Hypothalamus (tissue), 51 donors: ENCODE results near the gene MAP3K8.

Experiments used
- DNase-seq, 51 donors: peaks; one replicate each; lab custom pipeline; 2025; lab: John Stamatoyannopoulos, UW

The MAP3K8 gene

DNA sequence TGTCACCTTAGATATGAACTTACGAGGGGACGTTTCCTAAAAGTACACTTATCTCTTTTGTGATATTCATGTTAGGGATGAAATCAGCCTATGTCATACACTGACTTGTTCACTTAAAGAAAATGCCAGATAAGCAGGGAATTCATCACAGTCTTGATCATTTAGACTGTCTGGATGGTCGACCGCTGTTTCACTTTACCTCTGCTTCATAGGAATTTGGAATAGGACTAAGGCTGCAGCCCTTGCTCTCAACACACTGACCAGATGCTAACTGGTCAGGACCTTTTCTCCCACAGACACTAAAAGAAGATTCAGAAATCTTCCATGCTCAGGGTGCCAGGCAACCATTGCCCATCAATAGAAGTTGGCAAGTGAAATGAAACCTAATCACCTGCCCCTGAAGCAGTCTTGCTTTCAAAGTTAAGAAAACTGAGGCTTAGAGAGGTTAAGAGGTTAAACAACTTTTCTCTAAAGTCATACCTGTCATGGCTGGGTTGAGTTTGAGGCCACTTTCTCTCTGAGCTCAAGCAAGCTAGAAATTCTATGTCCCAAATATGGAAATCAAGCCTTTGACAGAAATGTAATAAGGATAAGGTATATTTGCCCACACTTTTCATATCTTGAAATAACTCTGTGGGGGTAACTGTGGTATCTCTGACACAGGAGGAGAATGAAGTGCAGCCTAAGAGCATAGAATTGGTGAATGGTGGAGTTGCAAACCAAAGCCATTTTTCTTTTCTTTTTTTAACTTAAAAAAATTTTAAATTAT is 77.1 kb downstream of the MAP3K8 start:
- DNase-seq, result no peak
